GM21529 (cell line): ENCODE measurements around the gene RORC.

Source experiments
- ATAC-seq: cut with Tn5 transposase; IDR thresholded peaks from one replicate; pipeline ENCODE4 v1.9.1; 2021; ENCODE audit not compliant: unreplicated experiment

The RORC gene

DNA sequence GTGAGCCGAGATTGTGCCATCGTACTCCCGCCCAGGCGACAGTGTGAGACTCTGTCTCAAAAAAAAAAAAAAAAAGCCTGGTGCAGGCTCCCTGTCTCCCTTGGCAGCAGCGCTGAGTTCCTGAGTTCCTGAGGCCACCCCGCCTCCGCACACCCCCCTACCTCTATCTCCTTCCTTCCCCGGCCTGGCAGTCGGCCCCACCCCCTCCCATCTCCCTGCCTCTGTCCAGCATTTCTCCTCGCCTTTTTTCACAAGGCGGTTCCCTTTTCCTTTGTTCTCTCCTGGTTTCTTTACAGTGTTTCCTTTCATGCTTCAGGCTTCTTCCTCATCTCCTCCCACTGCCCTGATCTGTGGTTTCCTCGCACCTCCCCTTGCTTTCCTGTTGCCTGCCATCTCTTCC, 2.7 kb downstream of the RORC start:
- no peak for ATAC-seq

DNA sequence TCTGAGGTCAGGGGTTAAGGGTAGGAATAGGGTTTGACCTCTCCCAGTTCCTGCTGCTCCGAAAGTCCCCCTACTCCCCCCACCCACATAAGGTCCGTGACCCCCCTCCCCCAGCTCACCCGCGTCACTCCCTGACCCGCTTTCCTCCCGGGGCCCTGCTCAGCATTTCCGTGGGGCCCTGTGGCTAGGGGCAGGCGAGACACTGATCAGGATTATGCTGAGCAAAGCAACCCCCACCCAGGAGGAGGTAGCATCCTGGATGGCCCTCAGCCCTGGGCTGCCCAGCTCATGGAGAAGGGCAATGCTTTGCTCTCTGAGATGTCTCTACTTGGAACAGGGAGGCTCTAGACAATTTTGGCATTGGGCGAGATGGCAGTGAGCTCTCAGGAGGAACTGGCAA, 3.7 kb downstream of the RORC start:
- no peak for ATAC-seq

DNA sequence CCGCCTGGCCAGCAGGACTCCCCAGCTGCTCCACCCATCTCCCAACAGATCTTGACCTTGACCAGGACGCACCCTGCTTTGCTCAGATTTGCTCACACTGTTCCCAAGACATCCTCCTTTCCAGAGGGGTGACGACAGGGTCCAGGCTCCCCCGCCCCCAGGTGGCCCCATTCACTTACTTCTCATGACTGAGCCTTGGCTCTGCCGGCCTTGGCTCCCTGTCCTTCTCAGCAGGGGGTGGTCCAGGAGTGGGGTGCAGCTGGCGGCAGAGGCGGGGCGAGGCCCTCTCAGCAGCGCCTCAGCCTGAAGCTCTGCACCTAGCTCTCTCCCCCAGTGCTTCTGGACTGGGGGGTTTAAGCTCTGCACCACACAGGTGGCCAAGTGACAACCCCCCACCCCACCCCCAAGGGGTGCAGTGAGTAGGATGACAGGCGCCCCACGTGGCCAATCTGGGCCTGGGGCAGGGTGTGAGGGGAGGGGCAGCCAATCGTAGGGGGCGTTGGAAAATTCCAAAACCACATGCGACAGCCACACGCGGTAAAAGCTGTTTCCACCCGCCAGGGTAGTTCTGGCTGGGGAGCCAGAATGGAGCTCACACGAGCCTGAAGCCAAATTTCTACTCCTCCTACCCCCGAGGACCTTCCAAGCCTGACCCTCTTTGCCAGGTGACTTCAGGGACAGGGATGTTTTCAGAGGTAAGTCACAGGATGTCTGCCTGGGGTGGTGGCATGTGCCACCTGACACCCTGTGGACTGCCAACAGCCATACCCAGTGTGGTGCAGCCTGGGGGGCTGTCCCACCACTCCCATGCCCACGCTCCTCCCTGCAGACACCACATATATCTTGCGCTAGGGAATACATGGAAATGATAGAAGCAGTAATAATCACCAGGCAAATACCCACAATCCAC, 5.6 kb downstream of the RORC start:
- no peak for ATAC-seq

DNA sequence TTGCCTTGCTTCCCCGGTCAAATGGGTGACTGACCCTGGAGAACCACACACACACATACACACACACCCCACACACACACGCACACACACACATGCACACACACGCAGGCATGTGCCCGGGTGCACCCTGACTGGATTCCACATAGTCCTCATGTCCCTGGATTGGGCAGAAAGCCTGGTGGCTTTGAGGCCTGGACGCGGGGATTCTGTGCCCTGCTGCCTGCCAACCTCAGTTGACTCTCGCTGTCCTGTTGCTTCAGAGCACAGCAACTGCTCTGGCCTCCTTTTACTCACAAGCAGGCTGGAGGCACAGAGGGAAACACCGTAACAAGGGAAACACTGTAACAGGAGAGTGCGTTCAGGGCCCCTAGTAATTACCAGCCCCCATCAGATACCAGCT, 6.4 kb downstream of the RORC start:
- no peak for ATAC-seq

DNA sequence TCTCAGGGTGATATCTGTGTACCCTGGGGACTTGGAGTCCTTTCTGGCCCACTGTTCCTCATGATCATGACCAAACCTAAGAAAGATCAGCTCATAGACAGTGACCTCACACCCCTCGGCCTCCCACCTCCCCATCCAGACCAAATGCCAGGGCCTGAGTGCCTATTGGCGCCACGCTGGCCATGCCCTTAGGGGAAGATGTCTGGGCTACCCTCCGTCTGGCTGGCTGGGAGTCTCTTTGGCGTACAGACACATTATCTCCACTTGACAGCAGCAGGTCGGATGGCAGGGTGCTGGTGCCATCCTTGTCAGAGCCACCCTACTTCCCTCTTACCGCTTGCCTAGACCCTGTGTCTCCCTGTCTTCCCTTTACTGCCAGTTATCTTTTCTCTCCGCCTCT, 8.4 kb downstream of the RORC start:
- ATAC-seq, result no peak

DNA sequence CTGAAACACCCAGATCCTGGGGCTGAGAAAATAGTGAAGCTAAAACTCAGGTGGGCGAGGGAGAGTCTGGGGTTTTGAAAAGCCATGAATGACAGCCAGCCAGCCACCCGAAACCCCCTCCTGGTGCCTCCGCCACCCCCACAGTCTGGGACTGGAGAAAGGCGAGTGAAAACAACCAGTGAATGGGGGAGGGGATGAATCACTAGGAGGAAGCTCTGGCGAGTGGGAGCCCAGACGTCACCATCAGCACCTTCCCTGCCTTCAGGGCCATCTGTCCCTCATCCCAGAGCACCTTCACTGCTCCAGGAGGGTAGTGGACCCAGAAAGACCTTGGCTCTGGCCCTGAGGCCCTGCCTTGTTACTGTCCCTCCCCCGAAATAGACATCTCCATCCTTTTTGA, 9.2 kb downstream of the RORC start:
- no peak for ATAC-seq

DNA sequence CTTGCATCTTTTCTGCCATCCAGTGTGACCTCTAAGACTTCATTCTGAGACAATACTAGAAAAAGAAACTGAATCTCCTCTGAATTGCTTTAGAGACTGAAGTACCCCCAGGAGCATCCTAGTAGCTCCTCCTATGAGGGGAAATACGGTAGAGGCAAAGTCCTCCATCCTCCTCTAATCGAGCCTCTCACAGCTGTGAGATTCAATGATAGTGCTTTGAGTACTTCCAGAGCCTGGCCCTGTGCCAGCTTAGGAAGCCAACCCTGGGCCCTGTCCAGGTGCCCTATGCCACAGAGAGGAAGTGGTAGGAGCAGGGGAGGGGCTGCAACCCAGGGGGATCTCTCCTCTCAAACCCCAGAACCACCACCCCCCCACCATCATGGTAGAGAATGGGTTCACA, 10.7 kb downstream of the RORC start:
- no peak for ATAC-seq

DNA sequence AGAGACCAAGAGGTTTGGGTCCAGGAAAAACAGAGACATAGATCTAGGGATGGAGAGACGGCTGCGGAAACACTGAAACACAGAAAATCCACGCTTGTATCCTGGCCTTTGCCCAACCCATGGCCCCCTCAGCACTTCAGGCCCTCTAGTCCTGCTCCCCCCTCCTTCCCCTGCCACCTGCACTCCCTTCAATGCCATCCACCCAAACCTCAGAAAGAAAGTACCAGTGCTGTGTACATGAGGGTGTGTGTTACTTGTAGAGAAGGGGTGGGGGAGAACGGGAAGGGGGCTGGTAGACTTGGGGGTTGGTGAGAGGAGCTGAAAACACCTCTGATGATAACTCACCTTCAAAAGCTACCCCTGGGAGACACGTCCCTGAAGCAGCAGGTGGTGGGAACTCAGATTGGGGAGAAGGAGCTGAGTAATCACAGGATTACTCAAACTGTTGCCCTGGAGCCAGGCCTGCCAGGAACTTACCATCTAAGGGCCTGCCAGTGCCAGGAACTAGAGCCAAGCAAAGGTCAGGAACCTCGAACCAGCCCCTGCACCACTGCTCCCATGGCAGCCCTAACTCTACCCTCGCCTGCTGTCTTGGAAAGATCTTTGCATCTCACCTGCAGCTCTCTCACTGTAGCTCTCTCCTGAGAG, 11.5 kb downstream of the RORC start:
- no peak for ATAC-seq

DNA sequence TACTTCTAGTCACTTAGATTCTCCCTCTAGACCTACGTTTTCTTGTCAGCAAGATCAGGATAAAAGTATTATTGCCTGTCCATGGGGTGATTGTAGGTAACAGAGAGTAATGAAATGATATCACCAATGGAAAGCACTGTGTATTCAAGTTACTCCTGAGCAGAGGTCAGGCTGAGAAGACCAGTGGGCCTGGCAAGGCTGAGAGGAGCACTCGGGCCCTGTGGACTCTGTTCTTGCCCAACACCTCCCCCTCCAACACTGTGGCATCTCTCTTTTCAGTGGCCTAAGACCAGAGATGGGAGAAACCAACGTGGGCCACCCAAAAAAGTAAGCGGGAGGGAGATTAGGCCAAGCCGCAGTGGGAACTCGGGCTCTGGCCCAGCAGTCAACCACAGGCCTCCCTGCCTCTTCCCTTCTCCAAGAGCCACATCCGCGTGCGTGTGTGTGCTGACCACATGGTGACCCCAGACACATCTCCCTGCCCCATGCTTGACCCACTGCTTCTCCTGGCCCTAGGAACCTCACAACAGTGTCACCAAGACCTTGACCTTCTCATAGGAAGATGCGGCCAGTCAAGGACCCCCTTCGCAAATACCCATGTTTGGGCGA, 12.3 kb downstream of the RORC start:
- no peak for ATAC-seq

DNA sequence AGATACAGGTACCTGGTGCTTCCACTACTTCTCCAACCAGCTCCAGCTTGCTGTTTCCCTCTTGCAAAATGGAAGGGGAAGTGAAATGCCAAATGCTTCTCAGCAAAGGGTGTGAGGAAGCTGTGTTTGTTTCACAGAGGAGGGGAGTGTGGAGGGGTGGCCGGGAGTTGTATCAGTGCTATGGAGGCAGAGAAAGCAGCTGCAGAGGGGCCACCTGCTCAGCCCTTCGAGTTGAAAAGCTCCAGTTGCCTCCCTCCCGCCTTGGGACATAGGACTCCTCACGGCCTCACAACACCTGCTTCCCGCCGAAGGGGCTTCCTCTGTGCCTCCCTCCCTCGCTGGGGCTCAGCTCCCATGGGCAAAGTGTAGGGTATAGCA, 14.3 kb downstream of the RORC start:
- ATAC-seq, result no peak

DNA sequence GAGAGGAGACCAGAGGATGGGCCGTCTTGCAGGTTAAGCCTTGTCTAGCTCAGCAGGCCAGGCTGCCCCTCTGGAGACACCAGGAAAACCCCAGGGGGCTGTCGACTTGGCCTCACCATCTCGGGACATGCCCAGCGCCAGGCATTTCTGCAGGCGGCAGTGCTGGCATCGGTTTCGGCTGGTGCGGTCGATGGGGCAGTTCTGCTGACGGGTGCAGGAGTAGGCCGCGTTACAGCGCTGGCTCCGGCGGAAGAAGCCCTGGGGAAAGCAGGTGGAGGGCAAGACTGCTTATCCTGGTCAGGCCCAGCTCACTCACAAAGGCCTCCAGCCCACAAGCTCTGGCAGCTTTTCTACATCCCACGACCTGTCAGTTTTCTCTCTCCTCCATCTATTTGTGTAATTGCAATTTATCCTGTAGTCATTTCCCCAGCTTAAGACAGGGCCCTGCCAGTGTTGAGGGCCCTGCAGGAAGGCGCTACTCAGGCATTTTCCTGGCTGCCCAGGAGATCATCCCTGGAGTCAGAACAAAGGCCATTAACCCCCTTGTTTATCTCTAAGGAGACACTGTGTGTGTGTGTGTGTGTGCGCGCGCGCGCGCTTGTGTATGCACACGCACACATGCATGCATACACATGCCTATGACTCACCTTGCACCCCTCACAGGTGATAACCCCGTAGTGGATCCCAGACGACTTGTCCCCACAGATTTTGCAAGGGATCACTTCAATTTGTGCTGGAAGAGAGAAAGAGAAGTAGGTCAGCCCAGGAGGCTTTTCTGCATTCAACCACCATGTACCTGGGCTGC, 14.9 kb downstream of the RORC start:
- ATAC-seq, result no peak

DNA sequence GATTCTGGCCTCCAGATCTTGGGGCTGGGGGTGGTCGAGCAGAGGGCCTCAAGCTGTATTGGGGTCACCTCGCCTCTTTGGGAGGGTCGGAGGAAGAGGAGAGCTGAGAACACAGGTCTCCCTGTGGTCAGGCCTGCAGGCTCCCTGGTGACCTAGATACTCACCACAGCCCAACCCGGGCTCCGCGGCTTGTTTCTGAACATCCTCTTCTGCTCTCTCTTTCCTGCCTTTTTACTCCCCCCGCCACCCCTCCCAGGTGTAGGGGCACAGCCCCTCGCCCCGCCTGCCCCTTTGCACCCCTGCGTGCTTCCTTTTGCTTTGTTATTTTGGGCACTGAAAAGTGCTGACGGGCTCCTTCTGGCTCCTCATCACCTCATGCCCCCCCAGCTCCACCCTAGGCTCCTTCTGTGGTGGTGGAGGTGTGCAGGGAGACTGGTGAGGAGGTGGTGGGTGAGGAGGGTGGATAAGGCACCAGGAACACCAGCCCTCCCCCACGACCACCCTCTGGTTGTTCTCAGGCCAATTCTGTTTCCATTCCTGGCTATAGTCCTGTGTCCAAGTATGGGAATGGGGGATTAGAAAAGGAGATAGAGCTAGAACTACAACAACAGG, 15.8 kb downstream of the RORC start:
- no peak for ATAC-seq

DNA sequence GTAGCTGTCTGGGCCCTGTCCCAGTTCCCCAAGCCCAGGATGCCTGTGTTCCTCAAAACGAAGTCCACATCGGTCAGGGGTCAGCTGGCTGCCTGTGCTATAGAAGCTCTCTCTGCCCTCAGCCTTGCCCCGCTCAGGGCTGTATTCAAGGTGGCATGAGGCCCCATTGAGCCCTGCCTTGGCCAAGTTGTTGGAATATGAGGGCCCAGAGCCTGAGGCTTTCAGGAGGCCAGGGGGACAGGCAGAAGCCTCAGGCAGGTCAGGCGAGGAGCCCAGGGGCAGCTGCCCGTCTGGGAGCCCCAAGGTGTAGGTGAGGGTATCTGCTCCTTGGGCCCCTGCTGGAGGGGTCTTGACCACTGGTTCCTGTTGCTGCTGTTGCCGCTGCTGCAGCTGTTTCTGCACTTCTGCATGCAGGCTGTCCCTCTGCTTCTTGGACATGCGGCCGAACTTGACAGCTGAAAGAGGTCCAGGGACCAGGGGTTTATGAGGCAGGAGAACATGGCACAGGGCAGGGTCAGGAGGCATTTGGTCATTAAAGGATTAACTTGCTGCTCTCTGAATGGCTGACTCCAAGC, 16.5 kb downstream of the RORC start:
- ATAC-seq, result no peak

DNA sequence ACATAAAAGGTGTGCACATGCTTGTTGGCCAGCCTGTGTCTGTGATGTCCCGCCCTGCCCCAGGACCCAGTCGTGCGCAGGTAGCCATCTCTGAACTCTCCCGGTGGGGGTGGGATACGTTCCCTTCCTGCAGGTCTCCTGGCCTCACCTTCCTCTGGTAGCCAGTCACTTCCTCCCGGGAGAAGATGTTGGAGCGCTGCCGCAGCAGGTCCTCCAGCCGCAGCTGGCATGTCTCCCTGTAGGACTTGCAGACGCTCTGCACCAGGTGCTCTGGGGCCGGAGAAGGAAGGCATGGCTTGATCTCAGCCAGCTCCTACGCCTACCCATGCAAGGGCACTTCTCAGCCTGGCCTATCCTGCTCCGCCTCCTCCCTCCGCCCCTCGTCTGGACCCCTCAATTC, 17.2 kb downstream of the RORC start:
- no peak for ATAC-seq

DNA sequence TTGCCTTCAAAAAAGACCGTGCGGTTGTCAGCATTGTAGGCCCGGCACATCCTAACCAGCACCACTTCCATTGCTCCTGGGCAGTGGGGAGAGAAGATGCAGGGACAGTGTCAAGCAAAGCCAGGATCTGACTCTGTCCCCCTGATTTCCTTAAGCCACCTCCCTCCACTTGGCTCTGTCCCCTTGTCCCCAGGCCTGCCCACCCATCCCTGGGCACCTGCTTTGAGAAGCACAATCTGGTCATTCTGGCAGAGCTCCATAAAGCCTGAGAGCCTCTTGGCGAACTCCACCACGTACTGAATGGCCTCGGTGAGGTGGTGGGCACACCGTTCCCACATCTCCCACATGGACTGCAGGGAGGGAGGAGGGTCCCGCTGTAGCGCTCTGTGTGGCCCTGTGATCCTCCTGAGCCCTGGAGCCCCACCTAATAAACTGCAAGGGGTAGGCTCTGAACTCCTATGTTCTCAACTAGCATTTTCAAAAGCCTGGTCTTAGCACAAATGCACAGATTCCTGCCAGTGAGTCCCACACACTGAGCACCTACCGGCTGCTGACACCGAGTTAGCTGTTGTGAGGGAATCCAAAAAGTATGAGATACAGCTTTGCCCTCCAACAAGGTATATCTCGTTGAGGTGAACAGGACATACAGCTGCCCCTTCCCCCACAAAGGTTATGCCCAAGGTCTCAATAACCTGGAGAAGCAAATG, 18.2 kb downstream of the RORC start:
- ATAC-seq, result no peak

DNA sequence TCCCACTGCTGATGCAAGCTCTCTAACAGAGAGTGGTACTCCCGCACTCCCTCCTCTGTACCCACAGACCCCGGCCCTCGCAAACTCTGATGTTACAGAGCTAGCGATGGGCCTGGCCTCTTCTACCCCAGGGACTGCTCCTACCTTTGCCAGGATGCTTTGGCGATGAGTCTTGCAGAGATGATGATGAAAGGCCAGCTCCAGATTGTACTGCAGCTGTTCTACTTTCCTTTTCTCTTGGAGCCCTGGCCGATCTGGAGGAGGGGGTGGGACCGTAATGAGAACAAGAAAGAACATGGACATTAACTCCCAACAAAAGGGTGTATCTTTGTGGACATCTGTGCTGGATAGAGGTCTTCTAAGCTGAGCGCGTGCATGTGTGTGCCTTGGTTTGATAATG, 20.4 kb downstream of the RORC start:
- no peak for ATAC-seq

DNA sequence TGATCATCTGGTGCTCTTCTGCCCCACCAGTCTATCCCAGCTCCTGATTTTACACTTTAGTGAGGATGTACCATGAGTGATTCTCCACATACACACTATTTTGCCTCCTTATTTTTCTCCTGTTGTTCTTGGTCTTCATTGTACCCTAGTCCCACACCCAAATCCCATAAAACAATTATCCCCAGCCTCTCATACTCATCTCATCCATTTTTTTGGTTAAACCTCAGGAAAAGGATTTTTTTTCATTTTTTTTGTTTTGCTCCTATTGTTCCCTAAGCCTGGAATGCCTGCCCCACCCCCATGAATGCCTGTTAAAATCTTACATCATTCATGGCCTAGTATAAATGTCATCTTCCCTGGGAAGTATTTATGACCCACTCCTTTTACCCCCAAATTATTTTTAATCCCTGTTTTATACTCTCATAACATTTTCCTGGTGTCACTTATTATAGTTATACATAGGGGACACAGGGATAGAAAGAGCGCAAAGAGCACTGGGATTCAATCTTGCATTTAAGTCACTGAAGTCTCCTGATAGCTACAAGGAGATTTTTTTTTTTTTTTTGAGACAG, 21.5 kb downstream of the RORC start:
- no peak for ATAC-seq

DNA sequence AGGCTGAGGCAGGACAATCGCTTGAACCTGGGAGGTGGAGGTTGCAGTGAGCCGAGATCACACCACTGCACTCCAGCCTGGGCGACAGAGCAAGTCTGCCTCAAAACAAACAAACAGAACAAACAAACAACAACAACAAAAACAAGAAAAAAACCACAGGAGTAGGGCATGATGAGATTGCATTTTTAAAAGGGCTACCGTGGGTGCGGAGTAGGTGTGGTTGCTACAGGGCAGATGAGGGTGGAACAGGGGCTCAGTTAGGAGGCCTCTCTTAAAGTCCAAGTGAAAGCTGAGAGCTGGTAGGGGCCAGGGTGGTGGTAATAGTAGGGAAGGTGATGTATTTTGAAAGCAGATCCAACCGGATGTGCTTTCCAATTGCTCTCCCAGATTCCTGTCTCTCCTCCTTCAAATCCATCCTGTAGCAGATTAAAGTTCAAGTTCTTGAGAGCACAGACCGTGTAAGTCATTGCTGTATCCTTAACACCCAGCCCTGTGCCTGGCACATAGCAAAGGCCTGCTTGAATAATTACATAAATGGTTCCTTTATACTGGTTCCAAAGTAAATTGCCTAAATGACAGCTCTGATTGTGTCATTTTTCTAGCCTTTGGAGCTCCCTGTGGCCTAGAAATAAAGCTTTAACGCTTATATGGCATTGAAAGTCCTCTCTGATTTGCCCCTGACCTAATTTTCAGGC, 22.2 kb downstream of the RORC start:
- no peak for ATAC-seq

DNA sequence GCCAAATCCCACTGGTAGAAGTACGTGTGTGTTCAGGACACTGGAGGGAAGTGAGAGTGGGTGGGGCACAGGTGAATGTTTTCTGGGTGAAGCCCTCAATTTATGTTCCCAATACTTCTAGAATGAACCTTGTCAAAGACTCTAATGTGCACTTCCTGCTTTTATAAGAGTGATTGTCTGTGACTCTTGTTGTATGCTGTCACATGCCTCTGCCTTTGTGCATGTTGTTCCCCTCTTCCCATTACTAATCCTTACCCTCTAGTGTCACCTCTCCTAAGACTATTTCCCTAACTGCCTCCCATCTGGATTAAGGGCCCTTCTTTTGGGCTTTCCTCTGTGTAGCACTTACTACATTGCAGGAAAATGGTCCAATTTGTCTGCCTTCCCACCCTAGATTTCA, 23.8 kb downstream of the RORC start:
- ATAC-seq, result no peak
